HepG2 (cell line): ENCODE results near the gene NSFL1C. TPM values are rescaled to one million over a fixed set of nuclear protein-coding genes. Genes with fewer than 3 reads are reported as not detected.
A peak's percentile ranks its signal among the peaks of the same experiment; 100 is the strongest.

Source experiments
- ARNT ChIP-seq: fragments of 450-650 bp; IDR thresholded peaks from 2 replicates; pipeline ENCODE4 v1.6.1; 2017
- EZH2 ChIP-seq: conservative IDR thresholded peaks from 2 replicates; pipeline ENCODE4 v1.6.1; 2012; ENCODE audit warnings: mild to moderate bottlenecking, low read depth, low read length, moderate library complexity
- GATA4 ChIP-seq: sonication (generic); IDR thresholded peaks from 2 replicates; pipeline ENCODE4 v1.6.1; 2016; ENCODE audit warnings: antibody characterized with exemption, low read depth, borderline replicate concordance
- GFI1 ChIP-seq: sonication (generic); formaldehyde crosslinking; IDR thresholded peaks from 2 replicates; pipeline ENCODE4 v1.5.0; 2020; ENCODE audit warnings: missing genetic modification reagents, mild to moderate bottlenecking, borderline replicate concordance
- IRX3 ChIP-seq: sonication (generic); formaldehyde crosslinking; IDR thresholded peaks from 2 replicates; pipeline ENCODE4 v1.8.1; 2023; ENCODE audit warnings: mild to moderate bottlenecking, low read depth, missing genetic modification reagents, borderline replicate concordance
- JUN ChIP-seq: sonication (generic); formaldehyde crosslinking; IDR thresholded peaks from 2 replicates; pipeline ENCODE4 v1.4.0; 2020; ENCODE audit warnings: mild to moderate bottlenecking, missing genetic modification reagents
- RFX3 ChIP-seq: IDR thresholded peaks from 2 replicates; pipeline ENCODE4 v1.6.1; 2016; ENCODE audit warnings: missing biosample characterization, missing genetic modification reagents
- ZIK1 ChIP-seq: sonication (generic); formaldehyde crosslinking; IDR thresholded peaks from 2 replicates; pipeline ENCODE4 v1.5.0; 2020; ENCODE audit warnings: mild to moderate bottlenecking, low read depth, missing genetic modification reagents, borderline replicate concordance
- ZMAT3 ChIP-seq: sonication (generic); formaldehyde crosslinking; conservative IDR thresholded peaks from 2 replicates; pipeline ENCODE4 v1.7.0; 2021; ENCODE audit warnings: missing genetic modification reagents
- ZNF331 ChIP-seq: sonication (generic); formaldehyde crosslinking; IDR thresholded peaks from 2 replicates; pipeline ENCODE4 v1.4.0; 2020; ENCODE audit warnings: missing genetic modification reagents
- ZNF383 ChIP-seq: sonication (generic); formaldehyde crosslinking; IDR thresholded peaks from 2 replicates; pipeline ENCODE4 v1.4.0; 2020; ENCODE audit warnings: missing genetic modification reagents, mild to moderate bottlenecking, borderline replicate concordance
- ZNF674 ChIP-seq: sonication (generic); formaldehyde crosslinking; IDR thresholded peaks from 2 replicates; pipeline ENCODE4 v1.5.0; 2020; ENCODE audit warnings: low read depth, mild to moderate bottlenecking, missing genetic modification reagents
- polyA plus RNA-seq, 8 experiments: library from polyadenylated mRNA; depleted of rRNA in 3 of 8; stranded (reverse) in 7 of 8; unstranded in 1 of 8; fragments of >200 nt; fragmentation: Illumina TruSeq in 4 of 8; extraction: Trizol in 4 of 8; gene quantifications; 2 replicates each; pipeline versions ENCODE4 v1.2.1 to v1.2.3, GENCODE V29; 2011 to 2016; ENCODE audit warnings: low read depth in 4 of 8, missing spikeins in 1 of 8, mixed read lengths in 1 of 8; ENCODE audit not compliant: insufficient read depth in 1 of 8
- total RNA-seq, 5 experiments: library from RNA; depleted of rRNA; stranded (reverse); fragments of >200 nt; fragmentation: Illumina TruSeq; extraction: Trizol; gene quantifications; 2 replicates each; pipeline ENCODE4 v1.2.3, GENCODE V29; 2016; ENCODE audit warnings: low read depth in 1 of 5
- TF ChIP-seq, protein P1 (sequence below): sonication (generic); formaldehyde crosslinking; IDR thresholded peaks from 2 replicates; pipeline ENCODE4 v1.4.0; 2020; ENCODE audit warnings: missing genetic modification reagents
- TF ChIP-seq, protein P2 (sequence below): sonication (generic); formaldehyde crosslinking; IDR thresholded peaks from 2 replicates; pipeline ENCODE4 v1.8.0; 2022; ENCODE audit warnings: missing genetic modification reagents, mild to moderate bottlenecking, borderline replicate concordance
- TF ChIP-seq, protein P3 (sequence below): sonication (generic); formaldehyde crosslinking; IDR thresholded peaks from 2 replicates; pipeline ENCODE4 v1.4.0; 2020; ENCODE audit warnings: mild to moderate bottlenecking, missing genetic modification reagents, borderline replicate concordance
- TF ChIP-seq, protein P4 (sequence below): IDR thresholded peaks from 2 replicates; pipeline ENCODE4 v1.6.1; 2012; ENCODE audit warnings: inconsistent platforms

Gene NSFL1C
- total and polyA plus RNA-seq, 2 of the 13 experiments (the other 11 are each of a cell fraction or from before 2014, with no cell fraction given): 22.9 to 62.7 TPM

DNA sequence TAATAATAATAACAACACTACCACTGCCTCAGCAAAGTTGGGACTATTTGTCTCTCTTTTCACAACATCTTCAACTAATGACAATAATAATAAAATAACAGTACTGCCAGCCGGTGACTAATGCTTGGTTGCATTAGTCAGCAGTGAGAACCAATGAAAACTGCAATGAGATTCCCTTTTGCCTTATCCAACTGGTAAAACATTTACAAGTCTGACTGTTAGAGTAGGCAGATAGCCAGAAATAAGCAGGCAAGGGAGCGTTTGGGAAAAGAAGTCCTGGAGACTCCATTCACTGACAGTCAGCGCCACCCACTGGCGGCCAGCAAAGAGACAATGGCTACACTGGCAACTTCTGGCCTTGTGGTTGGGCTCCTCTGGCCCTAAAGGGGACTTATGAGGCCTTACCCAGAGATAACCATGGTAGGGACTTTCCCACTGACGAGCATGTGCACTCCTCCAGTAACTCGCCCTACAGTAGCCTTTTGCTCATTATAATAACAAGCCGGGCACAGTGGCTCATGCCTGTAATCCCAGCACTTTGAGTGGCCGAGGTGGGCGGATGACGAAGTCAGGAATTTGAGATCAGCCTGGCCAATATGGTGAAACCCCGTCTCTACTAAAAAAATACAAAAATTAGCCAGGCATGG, 3.4 kb upstream of the NSFL1C start (continued):
- TF ChIP-seq, protein P1, sequence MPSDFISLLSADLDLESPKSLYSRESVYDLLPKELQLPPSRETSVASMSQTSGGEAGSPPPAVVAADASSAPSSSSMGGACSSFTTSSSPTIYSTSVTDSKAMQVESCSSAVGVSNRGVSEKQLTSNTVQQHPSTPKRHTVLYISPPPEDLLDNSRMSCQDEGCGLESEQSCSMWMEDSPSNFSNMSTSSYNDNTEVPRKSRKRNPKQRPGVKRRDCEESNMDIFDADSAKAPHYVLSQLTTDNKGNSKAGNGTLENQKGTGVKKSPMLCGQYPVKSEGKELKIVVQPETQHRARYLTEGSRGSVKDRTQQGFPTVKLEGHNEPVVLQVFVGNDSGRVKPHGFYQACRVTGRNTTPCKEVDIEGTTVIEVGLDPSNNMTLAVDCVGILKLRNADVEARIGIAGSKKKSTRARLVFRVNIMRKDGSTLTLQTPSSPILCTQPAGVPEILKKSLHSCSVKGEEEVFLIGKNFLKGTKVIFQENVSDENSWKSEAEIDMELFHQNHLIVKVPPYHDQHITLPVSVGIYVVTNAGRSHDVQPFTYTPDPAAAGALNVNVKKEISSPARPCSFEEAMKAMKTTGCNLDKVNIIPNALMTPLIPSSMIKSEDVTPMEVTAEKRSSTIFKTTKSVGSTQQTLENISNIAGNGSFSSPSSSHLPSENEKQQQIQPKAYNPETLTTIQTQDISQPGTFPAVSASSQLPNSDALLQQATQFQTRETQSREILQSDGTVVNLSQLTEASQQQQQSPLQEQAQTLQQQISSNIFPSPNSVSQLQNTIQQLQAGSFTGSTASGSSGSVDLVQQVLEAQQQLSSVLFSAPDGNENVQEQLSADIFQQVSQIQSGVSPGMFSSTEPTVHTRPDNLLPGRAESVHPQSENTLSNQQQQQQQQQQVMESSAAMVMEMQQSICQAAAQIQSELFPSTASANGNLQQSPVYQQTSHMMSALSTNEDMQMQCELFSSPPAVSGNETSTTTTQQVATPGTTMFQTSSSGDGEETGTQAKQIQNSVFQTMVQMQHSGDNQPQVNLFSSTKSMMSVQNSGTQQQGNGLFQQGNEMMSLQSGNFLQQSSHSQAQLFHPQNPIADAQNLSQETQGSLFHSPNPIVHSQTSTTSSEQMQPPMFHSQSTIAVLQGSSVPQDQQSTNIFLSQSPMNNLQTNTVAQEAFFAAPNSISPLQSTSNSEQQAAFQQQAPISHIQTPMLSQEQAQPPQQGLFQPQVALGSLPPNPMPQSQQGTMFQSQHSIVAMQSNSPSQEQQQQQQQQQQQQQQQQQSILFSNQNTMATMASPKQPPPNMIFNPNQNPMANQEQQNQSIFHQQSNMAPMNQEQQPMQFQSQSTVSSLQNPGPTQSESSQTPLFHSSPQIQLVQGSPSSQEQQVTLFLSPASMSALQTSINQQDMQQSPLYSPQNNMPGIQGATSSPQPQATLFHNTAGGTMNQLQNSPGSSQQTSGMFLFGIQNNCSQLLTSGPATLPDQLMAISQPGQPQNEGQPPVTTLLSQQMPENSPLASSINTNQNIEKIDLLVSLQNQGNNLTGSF (CRISPR knock-in tag): no peak
- TF ChIP-seq, protein P2, sequence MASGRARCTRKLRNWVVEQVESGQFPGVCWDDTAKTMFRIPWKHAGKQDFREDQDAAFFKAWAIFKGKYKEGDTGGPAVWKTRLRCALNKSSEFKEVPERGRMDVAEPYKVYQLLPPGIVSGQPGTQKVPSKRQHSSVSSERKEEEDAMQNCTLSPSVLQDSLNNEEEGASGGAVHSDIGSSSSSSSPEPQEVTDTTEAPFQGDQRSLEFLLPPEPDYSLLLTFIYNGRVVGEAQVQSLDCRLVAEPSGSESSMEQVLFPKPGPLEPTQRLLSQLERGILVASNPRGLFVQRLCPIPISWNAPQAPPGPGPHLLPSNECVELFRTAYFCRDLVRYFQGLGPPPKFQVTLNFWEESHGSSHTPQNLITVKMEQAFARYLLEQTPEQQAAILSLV (CRISPR knock-in tag): no peak
- TF ChIP-seq, protein P3, sequence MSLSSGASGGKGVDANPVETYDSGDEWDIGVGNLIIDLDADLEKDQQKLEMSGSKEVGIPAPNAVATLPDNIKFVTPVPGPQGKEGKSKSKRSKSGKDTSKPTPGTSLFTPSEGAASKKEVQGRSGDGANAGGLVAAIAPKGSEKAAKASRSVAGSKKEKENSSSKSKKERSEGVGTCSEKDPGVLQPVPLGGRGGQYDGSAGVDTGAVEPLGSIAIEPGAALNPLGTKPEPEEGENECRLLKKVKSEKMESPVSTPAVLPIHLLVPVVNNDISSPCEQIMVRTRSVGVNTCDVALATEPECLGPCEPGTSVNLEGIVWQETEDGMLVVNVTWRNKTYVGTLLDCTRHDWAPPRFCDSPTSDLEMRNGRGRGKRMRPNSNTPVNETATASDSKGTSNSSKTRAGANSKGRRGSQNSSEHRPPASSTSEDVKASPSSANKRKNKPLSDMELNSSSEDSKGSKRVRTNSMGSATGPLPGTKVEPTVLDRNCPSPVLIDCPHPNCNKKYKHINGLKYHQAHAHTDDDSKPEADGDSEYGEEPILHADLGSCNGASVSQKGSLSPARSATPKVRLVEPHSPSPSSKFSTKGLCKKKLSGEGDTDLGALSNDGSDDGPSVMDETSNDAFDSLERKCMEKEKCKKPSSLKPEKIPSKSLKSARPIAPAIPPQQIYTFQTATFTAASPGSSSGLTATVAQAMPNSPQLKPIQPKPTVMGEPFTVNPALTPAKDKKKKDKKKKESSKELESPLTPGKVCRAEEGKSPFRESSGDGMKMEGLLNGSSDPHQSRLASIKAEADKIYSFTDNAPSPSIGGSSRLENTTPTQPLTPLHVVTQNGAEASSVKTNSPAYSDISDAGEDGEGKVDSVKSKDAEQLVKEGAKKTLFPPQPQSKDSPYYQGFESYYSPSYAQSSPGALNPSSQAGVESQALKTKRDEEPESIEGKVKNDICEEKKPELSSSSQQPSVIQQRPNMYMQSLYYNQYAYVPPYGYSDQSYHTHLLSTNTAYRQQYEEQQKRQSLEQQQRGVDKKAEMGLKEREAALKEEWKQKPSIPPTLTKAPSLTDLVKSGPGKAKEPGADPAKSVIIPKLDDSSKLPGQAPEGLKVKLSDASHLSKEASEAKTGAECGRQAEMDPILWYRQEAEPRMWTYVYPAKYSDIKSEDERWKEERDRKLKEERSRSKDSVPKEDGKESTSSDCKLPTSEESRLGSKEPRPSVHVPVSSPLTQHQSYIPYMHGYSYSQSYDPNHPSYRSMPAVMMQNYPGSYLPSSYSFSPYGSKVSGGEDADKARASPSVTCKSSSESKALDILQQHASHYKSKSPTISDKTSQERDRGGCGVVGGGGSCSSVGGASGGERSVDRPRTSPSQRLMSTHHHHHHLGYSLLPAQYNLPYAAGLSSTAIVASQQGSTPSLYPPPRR: peak; percentile 42; the same call in 1 of the 2 replicates
- TF ChIP-seq ZIK1 (CRISPR knock-in tag) (no peak), RFX3 (CRISPR knock-in tag) (no peak), GATA4 (no peak), GFI1 (CRISPR knock-in tag) (no peak), ZMAT3 (CRISPR knock-in tag) (no peak), EZH2 (no peak), JUN (no peak), ZNF674 (CRISPR knock-in tag) (no peak), IRX3 (CRISPR knock-in tag) (peak; percentile 14; the same call in 1 of the 2 replicates), ZNF331 (CRISPR knock-in tag) (peak; percentile 77; the same call in 1 of the 2 replicates), ZNF383 (CRISPR knock-in tag) (no peak), ARNT (no peak)
- TF ChIP-seq, protein P4, sequence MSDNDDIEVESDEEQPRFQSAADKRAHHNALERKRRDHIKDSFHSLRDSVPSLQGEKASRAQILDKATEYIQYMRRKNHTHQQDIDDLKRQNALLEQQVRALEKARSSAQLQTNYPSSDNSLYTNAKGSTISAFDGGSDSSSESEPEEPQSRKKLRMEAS: peak; percentile 61
